ENCODE measurements around the gene VTI1A.
A peak's percentile ranks its signal among the peaks of the same experiment; 100 is the strongest.
"Not testable (repeated sequence)": the region's sequence is repeated elsewhere in the genome, so short reads cannot be mapped to it uniquely, and the experiment has no call there.

VTI1A gene

GRCh38 chr10:112454910-112455779 lies 8.1 kb downstream of the VTI1A start:
- DNase-seq = no peak

- DNase-seq = no peak
Observed at GRCh38 chr10:112456533-112456932, 9.5 kb downstream of the VTI1A start.

GRCh38 chr10:112460366-112460765 lies 13.4 kb downstream of the VTI1A start:
- no peak for DNase-seq

- DNase-seq = no peak
Observed at GRCh38 chr10:112461029-112461887, 14.2 kb downstream of the VTI1A start.

- not testable (repeated sequence) for DNase-seq
Observed at GRCh38 chr10:112464074-112464473, 17.1 kb downstream of the VTI1A start.

- DNase-seq = no peak
Observed at GRCh38 chr10:112465299-112465883, 18.4 kb downstream of the VTI1A start.

GRCh38 chr10:112466802-112467201 lies 19.8 kb downstream of the VTI1A start:
- no peak for DNase-seq

GRCh38 chr10:112467541-112468075 lies 20.6 kb downstream of the VTI1A start:
- DNase-seq = no peak

- DNase-seq = peak in 1 of 2 donors; percentile 58
Observed at GRCh38 chr10:112471878-112472487, 25.0 kb downstream of the VTI1A start.

GRCh38 chr10:112475575-112476218 lies 28.7 kb downstream of the VTI1A start:
- DNase-seq = peak in 1 of 2 donors; percentile 18

GRCh38 chr10:112481602-112482001 lies 34.6 kb downstream of the VTI1A start:
- DNase-seq = no peak

- no peak for DNase-seq
Observed at GRCh38 chr10:112484399-112484798, 37.4 kb downstream of the VTI1A start.

- DNase-seq = no peak
Observed at GRCh38 chr10:112487964-112488363, 40.9 kb downstream of the VTI1A start.

GRCh38 chr10:112490545-112490944 lies 43.5 kb downstream of the VTI1A start:
- no peak for DNase-seq

GRCh38 chr10:112491144-112491543 lies 44.1 kb downstream of the VTI1A start:
- no peak for DNase-seq

GRCh38 chr10:112492736-112493135 lies 45.7 kb downstream of the VTI1A start:
- DNase-seq = no peak

GRCh38 chr10:112497347-112497950 lies 50.4 kb downstream of the VTI1A start:
- no peak for DNase-seq

GRCh38 chr10:112498806-112499205 lies 51.8 kb downstream of the VTI1A start:
- DNase-seq = no peak

GRCh38 chr10:112499985-112500384 lies 53.0 kb downstream of the VTI1A start:
- DNase-seq = not testable (repeated sequence)

GRCh38 chr10:112502536-112502935 lies 55.5 kb downstream of the VTI1A start:
- no peak for DNase-seq

GRCh38 chr10:112503643-112504042 lies 56.6 kb downstream of the VTI1A start:
- no peak for DNase-seq

GRCh38 chr10:112507046-112507445 lies 60.0 kb downstream of the VTI1A start:
- no peak for DNase-seq

Measured in CD4-positive, alpha-beta T cell treated with Interleukin-4 for 1 hour (primary cell).